Body of pancreas (tissue), 4 donors: ENCODE data around the gene TGFBR3. TPM values are rescaled to one million over a fixed set of nuclear protein-coding genes. Genes with fewer than 3 reads are reported as not detected.
A peak's percentile ranks its signal among the peaks of the same experiment; 100 is the strongest.

ENCODE experiments used
- ATAC-seq: fragments of 150-250 bp; one replicate; pipeline ENCODE4 v1.9.1; 2016
- DNase-seq, 4 donors: peaks; one replicate each; pipeline ENCODE4 v3.0.0-alpha.2; 2019
- H3K27ac ChIP-seq, 4 donors: fragments of 200-600 bp; sonication (generic); 1 replicate in 3 of 4; 2 replicates in 1 of 4; pipeline versions ENCODE4 v1.5.1 to v1.6.1; 2016 to 2019; ENCODE audit warnings: mild to moderate bottlenecking in 1 of 4, mixed read lengths in 1 of 4, moderate library complexity in 1 of 4
- H3K27me3 ChIP-seq, 2 donors: fragments of 200-600 bp; sonication (generic); one replicate each; pipeline ENCODE4 v1.6.0; 2016; ENCODE audit warnings: mild to moderate bottlenecking in 1 of 2
- H3K36me3 ChIP-seq, 2 donors: fragments of 200-600 bp; sonication (generic); replicated peaks in 1 of 2; 2 replicates each; pipeline ENCODE4 v1.5.1; 2016; ENCODE audit warnings: low read depth in 2 of 2; ENCODE audit not compliant: insufficient read depth in 1 of 2
- H3K4me1 ChIP-seq: fragments of 200-600 bp; sonication (generic); one replicate; pipeline ENCODE4 v1.6.0; 2016
- H3K4me3 ChIP-seq, 2 donors: fragments of 200-600 bp; sonication (generic); 1 replicate in 1 of 2; 2 replicates in 1 of 2; pipeline ENCODE4 v1.5.1; 2016 to 2019
- H3K9me3 ChIP-seq, 3 donors: fragments of 200-600 bp; sonication (generic); 1 replicate in 2 of 3; 2 replicates in 1 of 3; pipeline ENCODE4 v1.5.1; 2016
- POLR2A ChIP-seq, 3 donors: fragments of 450-650 bp; IDR thresholded peaks; one replicate each; pipeline ENCODE4 v1.6.1; 2016; ENCODE audit warnings: antibody characterized with exemption in 3 of 3, mild to moderate bottlenecking in 2 of 3
- WGBS, 2 donors: methylation state at CpG; one replicate each; pipeline ENCODE4 v1.1.5; 2017; 5-methylcytosine and 5-hydroxymethylcytosine counted together
- intact Hi-C: fragments of 100-400 bp; cut with DNase I; formaldehyde crosslinking; loops from one replicate; pipeline ENCODE4 v1.15.1; 2023
- total RNA-seq, 2 donors: library from RNA; depleted of rRNA; stranded (reverse); fragments of >200 nt; gene quantifications; one replicate each; pipeline ENCODE4 v1.1.0, GENCODE V29; 2016
- TF ChIP-seq, protein P1 (sequence below), 7 experiments: fragments of 450-650 bp in 4 of 7; fragments of 200-600 bp in 3 of 7; sonication (generic) in 3 of 7; IDR thresholded peaks; one replicate each; pipeline ENCODE4 v1.5.1; 2016 to 2019; ENCODE audit warnings: antibody characterized with exemption in 7 of 7

The TGFBR3 gene
- total RNA-seq, 2 donors from 2014 or later, result 52.4 to 63.6 TPM

DNA sequence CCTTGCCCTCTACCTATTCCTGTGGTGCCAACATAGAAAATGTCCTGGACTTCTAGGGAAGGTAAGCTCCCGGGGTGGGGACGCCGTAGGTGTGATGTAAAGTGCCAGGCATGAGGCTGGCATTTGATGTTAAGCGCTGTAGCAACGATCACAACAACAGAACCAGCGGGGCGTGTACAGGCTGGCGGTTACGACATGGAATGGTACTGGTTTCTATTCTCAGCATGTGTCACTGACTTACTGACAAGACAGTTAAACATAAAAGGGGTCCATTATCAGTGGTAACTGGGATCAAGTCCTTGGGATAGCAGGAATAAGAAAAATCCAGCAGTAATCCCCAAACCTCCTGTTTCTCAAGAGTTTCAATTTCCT lies 58.9 kb downstream of the TGFBR3 start:
- intact Hi-C loops, result loop anchor here (10.0 kb wide), 1 partner anchor 58 kb away; the partner anchor contains the start of gene TGFBR3
- H3K4me1 ChIP-seq, result peaks cover 58% of the 10 kb centered on the region

DNA sequence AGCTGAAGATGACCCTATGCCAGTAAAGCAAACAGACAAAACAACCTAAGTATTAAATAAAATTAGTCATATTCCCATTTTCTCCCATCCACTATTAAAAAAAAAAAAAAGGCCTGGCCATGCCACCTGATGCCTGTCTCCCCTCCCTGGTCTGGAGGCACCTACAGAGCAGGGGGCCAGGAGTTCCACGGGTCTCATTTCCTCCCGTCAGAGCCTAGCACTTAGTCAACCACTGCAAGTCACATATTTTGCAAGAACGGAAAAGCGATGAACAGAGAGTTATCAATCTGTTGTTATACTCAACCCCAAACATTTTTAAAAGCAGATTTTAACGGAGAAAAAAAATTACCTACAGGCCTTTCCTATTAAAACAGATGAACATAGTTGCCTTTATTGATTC lies 59.3 kb downstream of the TGFBR3 start:
- Histone ChIP-seq H3K27me3 (no peaks in the 10 kb centered on the region), H3K9me3 (no peaks in the 10 kb centered on the region), H3K4me1 (peaks cover 55% of the 10 kb centered on the region), H3K27ac (peak overlapping the region in 3 of 4 donors; percentile 80 to 87 (median 83)), H3K36me3 (no peaks in the 10 kb centered on the region), H3K4me3 (no peak overlapping the region)
- no peak for TF ChIP-seq POLR2A (IDR thresholded peaks at IDR 0.05)
- TF ChIP-seq, protein P1, sequence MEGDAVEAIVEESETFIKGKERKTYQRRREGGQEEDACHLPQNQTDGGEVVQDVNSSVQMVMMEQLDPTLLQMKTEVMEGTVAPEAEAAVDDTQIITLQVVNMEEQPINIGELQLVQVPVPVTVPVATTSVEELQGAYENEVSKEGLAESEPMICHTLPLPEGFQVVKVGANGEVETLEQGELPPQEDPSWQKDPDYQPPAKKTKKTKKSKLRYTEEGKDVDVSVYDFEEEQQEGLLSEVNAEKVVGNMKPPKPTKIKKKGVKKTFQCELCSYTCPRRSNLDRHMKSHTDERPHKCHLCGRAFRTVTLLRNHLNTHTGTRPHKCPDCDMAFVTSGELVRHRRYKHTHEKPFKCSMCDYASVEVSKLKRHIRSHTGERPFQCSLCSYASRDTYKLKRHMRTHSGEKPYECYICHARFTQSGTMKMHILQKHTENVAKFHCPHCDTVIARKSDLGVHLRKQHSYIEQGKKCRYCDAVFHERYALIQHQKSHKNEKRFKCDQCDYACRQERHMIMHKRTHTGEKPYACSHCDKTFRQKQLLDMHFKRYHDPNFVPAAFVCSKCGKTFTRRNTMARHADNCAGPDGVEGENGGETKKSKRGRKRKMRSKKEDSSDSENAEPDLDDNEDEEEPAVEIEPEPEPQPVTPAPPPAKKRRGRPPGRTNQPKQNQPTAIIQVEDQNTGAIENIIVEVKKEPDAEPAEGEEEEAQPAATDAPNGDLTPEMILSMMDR (IDR thresholded peaks at IDR 0.05), result no peak
- ATAC-seq (no peak), DNase-seq (no peak)
- WGBS, 2 donors, result 80 to 85% methylated on average over 5 of the region's 5 CpGs
- intact Hi-C loops, result loop anchor here (10.0 kb wide), 1 partner anchor 58 kb away; the partner anchor contains the start of gene TGFBR3

More for the DNA sequence above, 58.9 kb downstream of the TGFBR3 start:
- Histone ChIP-seq H3K4me3 (no peak overlapping the region), H3K27ac (peak overlapping the region; percentile 70 to 87 (median 82)), H3K9me3 (no peaks in the 10 kb centered on the region), H3K27me3 (no peaks in the 10 kb centered on the region), H3K36me3 (no peaks in the 10 kb centered on the region)
- DNase-seq (peak; percentile 65 to 81 (median 76)), ATAC-seq (peak; percentile 41)
- 47 to 81% methylated on average over 9 of the region's 9 CpGs for WGBS, 2 donors
- no peak for TF ChIP-seq POLR2A (IDR thresholded peaks at IDR 0.05)
- TF ChIP-seq, protein P1 (IDR thresholded peaks at IDR 0.05), result no peak

DNA sequence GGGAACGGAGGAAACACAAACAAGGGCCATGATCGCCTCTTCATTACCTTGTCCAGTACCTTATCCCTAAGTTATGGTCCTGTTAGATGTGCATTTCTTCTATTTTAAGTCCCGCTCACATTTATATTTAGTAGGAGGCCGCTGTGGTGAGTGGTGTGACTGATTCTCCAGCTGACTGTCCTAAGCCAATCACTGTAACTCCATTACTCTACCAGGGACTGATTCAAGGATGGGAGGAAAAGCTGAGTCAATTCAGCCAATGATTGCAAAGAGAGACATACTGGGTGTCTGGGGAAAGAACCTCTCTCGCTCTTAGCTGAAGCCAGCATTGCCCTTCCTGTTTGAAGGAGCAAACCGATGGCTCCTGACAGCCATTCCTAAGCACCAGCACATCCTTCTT lies 59.7 kb downstream of the TGFBR3 start:
- no peak for DNase-seq
- intact Hi-C loops, result loop anchor here (10.0 kb wide), 1 partner anchor 59 kb away; the partner anchor contains the start of gene TGFBR3
- Histone ChIP-seq H3K27me3 (no peaks in the 10 kb centered on the region), H3K27ac (peak overlapping the region in 3 of 4 donors; percentile 80 to 87 (median 83)), H3K9me3 (no peaks in the 10 kb centered on the region), H3K4me1 (peaks cover 51% of the 10 kb centered on the region), H3K4me3 (no peak overlapping the region), H3K36me3 (no peaks in the 10 kb centered on the region)
- no peak for ATAC-seq
- WGBS, 2 donors, result 93 to 99% methylated on average over 6 of the region's 6 CpGs
- TF ChIP-seq POLR2A (IDR thresholded peaks at IDR 0.05), result no peak
- TF ChIP-seq, protein P1 (IDR thresholded peaks at IDR 0.05), result no peak

DNA sequence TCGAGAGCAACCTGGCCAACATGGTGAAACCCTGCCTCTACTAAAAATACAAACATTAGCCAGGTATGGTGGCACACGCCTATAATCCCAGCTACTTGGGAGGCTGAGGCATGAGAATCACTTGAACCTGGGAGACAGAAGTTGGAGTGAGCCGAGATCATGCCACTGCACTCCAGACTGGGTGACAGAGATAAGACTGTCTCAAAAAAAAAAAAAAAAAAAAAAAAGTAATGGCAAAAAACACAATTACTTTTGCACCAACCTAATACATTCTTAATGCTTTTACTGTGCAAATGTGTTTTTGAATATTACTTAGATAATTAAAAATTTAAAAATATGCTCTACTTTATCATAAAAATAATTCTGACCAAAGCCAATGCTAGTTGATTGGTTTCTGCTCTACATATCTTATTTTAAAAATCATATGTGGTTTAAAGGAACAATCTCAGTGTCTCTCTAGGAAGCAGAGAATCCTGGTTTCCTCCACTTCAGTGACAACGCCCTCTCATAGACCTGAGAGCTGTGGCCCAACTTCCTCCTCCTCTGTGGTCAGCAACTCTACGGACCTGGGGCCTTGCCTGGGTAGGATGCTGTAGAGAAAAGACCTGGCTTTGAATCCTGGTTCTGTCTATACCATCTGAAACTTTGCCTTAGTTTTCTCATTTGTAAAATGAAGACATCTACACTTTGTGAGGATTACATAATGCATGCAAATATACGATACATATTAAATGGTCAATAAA lies 64.7 kb downstream of the TGFBR3 start:
- Histone ChIP-seq H3K27ac (no peak overlapping the region), H3K4me3 (no peak overlapping the region), H3K4me1 (peaks cover 44% of the 10 kb centered on the region), H3K36me3 (no peaks in the 10 kb centered on the region), H3K9me3 (no peaks in the 10 kb centered on the region), H3K27me3 (no peaks in the 10 kb centered on the region)
- TF ChIP-seq, protein P1 (IDR thresholded peaks at IDR 0.05), result no peak
- no peak for TF ChIP-seq POLR2A (IDR thresholded peaks at IDR 0.05)
- no peak for DNase-seq
- intact Hi-C loops, result loop anchor here (10.0 kb wide), 1 partner anchor 64 kb away; the partner anchor contains the start of gene TGFBR3
- 87 to 92% methylated on average over 6 of the region's 6 CpGs for WGBS, 2 donors
- no peak for ATAC-seq
